ENCODE data around the gene IFNGR1. TPM values are rescaled to one million over a fixed set of nuclear protein-coding genes. Genes with fewer than 3 reads are reported as not detected.

Gene IFNGR1
- total and polyA plus RNA-seq, 4 donors = 60.4 to 136 (median 92.4) TPM

DNA sequence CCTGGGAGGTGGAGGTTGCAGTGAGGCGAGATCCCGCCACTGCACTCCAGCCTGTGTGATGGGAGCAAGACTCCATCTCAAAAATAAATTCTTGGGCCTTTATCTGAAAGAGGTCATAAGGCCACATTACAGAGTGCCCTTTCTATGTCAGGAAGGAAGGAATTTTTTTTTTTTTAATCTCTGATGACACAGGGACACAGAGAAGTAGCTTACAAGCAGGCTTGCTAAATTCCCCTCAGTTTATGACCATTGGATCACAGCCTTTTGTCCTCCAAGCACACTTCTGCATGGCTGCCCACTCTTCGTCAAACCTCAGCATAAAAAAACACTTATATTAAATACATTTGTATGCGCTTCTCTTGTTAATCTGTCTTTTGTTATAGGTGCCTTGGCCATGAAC, 7.5 kb upstream of the IFNGR1 start:
- no peaks in the 10 kb centered on the region for H3K27me3 ChIP-seq (ENCODE audit: control insufficient read depth, insufficient read depth, low read length)
- DNase-seq (ENCODE audit: low read depth in 4 of 6, low spot score in 6 of 6) = no peak
- whole genome bisulfite sequencing (ENCODE audit: insufficient coverage) = 40% methylated on average over 1 of the region's 4 CpGs
- H3K9me3 ChIP-seq (ENCODE audit: control insufficient read depth, insufficient read depth, low read length) = no peaks in the 10 kb centered on the region
- no peaks in the 10 kb centered on the region for H3K36me3 ChIP-seq (ENCODE audit: control insufficient read depth, insufficient read depth, low read length)
- H3K27ac ChIP-seq (ENCODE audit: low read depth, low read length) = no peak overlapping the region
- H3K4me3 ChIP-seq (ENCODE audit: low read depth, low read length) = no peak overlapping the region
- no peaks in the 10 kb centered on the region for H3K4me1 ChIP-seq (ENCODE audit: control insufficient read depth, insufficient read depth, low read length)

DNA sequence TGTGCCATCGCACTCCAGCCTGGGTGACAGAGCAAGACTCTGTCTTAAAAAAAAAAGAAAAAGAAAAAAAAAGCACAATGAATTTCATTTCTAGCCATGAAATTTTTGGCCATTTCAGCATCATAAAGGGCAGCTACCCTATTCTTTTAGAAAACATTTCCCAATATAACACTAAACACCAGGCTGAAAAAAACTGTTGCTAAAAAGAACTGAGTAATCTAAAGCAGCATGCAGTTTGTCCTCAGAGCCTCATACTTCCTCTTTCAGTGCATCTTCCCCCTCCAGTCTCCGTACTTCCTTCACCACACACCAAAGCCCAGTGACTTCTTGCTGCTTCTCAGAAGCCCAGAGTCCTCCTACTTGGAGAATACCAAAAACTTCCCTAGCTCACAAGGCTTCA, 5.6 kb upstream of the IFNGR1 start:
- no peak overlapping the region for H3K27ac ChIP-seq (ENCODE audit: low read depth, low read length)
- H3K36me3 ChIP-seq (ENCODE audit: control insufficient read depth, insufficient read depth, low read length) = no peaks in the 10 kb centered on the region

DNA sequence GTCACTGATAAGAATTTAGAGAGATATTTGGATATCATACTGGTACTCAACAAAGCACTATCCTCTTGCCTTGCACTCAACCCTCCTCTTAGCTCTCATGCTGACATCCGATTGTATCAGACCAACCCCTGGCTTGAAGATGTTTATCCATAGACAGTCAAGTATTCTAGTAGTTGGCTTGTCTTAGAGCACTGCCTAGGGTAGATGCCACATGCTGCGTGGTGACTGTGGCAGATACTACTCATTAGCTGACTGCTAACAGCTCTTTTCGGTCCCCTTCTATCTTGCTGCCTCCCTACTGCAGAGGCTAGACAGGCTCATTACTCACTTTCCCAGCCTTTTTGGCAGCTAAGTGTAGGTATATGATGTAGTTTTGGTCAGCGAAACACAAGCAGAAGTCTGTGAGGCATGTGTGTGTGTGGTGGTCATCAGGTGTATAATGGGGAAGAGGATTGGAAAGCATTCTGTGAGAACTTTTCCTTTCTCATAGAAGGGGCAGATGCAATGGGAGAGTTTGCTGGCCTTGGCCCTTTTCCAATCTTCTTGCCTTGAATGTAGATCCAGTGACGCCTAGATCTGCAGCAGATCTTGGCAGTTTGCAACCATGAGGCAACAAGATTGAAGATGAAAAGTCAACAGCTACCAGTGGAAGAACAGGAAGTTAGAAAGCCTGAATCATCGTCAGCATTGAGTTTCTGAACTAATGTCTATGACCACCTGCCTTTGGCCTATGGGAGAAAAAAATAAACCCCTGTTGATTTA, 4.4 kb upstream of the IFNGR1 start:
- no peaks in the 10 kb centered on the region for H3K36me3 ChIP-seq (ENCODE audit: control insufficient read depth, insufficient read depth, low read length)
- 77% methylated on average over 4 of the region's 6 CpGs for WGBS (ENCODE audit: insufficient coverage)
- no peaks in the 10 kb centered on the region for H3K27me3 ChIP-seq (ENCODE audit: control insufficient read depth, insufficient read depth, low read length)
- H3K9me3 ChIP-seq (ENCODE audit: control insufficient read depth, insufficient read depth, low read length) = no peaks in the 10 kb centered on the region
- no peaks in the 10 kb centered on the region for H3K4me1 ChIP-seq (ENCODE audit: control insufficient read depth, insufficient read depth, low read length)
- H3K4me3 ChIP-seq (ENCODE audit: low read depth, low read length) = no peak overlapping the region
- peak in 1 of 6 donors; percentile 56 for DNase-seq (ENCODE audit: low read depth in 4 of 6, low spot score in 6 of 6)
- H3K27ac ChIP-seq (ENCODE audit: low read depth, low read length) = peak overlapping the region; percentile 43

More for the DNA sequence above, 5.6 kb upstream of the IFNGR1 start:
- Histone ChIP-seq H3K4me1 (ENCODE audit: control insufficient read depth, insufficient read depth, low read length) (no peaks in the 10 kb centered on the region), H3K9me3 (ENCODE audit: control insufficient read depth, insufficient read depth, low read length) (no peaks in the 10 kb centered on the region), H3K27me3 (ENCODE audit: control insufficient read depth, insufficient read depth, low read length) (no peaks in the 10 kb centered on the region), H3K4me3 (ENCODE audit: low read depth, low read length) (no peak overlapping the region)
- WGBS (ENCODE audit: insufficient coverage) = 100% methylated on average over 1 of the region's 2 CpGs
- peak in 1 of 6 donors; percentile 9 for DNase-seq (ENCODE audit: low read depth in 4 of 6, low spot score in 6 of 6)

DNA sequence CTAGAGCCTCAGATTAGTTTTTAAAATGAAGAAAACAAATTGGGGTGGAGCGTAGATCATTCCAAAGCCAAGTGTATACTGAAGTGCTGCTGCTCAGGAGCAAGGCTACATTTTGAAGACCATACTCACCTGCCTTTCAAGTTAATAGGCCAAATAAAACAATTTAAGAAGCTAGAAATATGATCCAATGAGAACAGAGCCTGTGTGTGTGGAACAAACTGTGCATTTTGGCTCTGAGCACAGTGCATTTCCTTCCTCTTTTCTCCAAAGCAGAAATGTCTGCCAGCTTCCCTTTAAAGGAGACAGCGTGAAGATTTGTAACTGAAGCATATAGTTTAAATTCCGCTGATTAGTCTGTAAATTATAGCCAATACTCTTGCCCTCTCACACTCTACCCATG, 3.2 kb upstream of the IFNGR1 start:
- Histone ChIP-seq H3K4me3 (ENCODE audit: low read depth, low read length) (no peak overlapping the region), H3K4me1 (ENCODE audit: control insufficient read depth, insufficient read depth, low read length) (peaks cover 7% of the 10 kb centered on the region), H3K27ac (ENCODE audit: low read depth, low read length) (peak overlapping the region; percentile 25), H3K27me3 (ENCODE audit: control insufficient read depth, insufficient read depth, low read length) (no peaks in the 10 kb centered on the region), H3K9me3 (ENCODE audit: control insufficient read depth, insufficient read depth, low read length) (no peaks in the 10 kb centered on the region), H3K36me3 (ENCODE audit: control insufficient read depth, insufficient read depth, low read length) (no peaks in the 10 kb centered on the region)
- peak in 2 of 6 donors; percentile 3 to 53 for DNase-seq (ENCODE audit: low read depth in 4 of 6, low spot score in 6 of 6)
- WGBS (ENCODE audit: insufficient coverage) = no CpG with 5 or more reads among the region's 3 CpGs

DNA sequence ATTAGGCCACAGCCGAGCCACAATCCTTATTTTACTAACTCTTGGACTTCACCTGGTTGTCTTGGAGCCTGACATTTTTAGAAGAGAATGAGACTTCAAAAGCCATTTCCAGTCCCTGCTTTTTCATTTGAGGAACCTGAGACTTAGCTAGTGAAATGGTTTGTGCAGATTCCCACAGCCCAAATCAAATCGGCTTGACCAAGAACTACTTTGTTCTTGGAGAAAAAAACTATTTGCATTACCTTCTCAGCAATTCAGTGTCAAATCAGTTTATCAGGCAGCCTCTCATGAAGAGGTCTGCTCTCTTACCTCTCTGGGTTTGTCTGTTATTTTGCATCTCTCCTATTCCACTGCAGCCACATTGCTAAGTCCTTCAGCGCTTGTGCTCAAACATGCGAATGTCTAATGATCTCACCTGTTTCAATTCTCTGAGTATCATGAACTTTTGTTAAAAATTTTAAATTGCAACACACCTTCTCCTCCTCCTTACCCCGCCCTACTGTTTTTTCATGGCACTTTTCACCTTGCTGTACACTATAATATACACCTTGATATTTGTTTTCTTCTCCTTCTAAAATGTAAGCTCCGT, 573 bp upstream of the IFNGR1 start:
- Histone ChIP-seq H3K9me3 (ENCODE audit: control insufficient read depth, insufficient read depth, low read length) (no peaks in the 10 kb centered on the region), H3K27ac (ENCODE audit: low read depth, low read length) (peak overlapping the region; percentile 95), H3K4me1 (ENCODE audit: control insufficient read depth, insufficient read depth, low read length) (peaks cover 7% of the 10 kb centered on the region), H3K36me3 (ENCODE audit: control insufficient read depth, insufficient read depth, low read length) (no peaks in the 10 kb centered on the region), H3K27me3 (ENCODE audit: control insufficient read depth, insufficient read depth, low read length) (no peaks in the 10 kb centered on the region), H3K4me3 (ENCODE audit: low read depth, low read length) (peak overlapping the region; percentile 86)
- 90% methylated on average over 2 of the region's 6 CpGs for WGBS (ENCODE audit: insufficient coverage)
- DNase-seq (ENCODE audit: low read depth in 4 of 6, low spot score in 6 of 6) = peak in 1 of 6 donors; percentile 31

DNA sequence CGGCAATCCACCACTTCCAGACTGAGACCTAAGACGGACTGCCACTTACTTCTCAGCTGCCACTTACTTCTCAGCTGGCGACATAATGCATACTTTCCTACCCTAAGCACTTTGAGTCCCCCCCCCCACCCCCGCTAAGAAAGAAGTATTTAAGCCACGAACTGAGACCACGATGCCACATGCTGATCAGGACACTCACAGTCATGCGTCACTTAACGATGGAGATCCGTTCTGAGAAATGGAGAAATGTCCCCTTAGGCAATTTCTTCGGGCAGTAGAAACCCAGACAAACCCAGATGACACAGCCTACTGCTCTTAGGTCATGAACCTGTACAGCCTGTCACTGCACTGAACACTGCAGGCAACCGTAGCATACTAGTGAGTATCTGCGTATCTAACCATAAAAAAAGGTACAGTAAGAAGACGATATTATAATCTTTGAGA, 690 bp downstream of the IFNGR1 start:
- H3K27me3 ChIP-seq (ENCODE audit: control insufficient read depth, insufficient read depth, low read length) = no peaks in the 10 kb centered on the region
- DNase-seq (ENCODE audit: low read depth in 4 of 6, low spot score in 6 of 6) = peak in 3 of 6 donors; percentile 17 to 54 (median 35)
- peak overlapping the region; percentile 95 for H3K27ac ChIP-seq (ENCODE audit: low read depth, low read length)
- no peaks in the 10 kb centered on the region for H3K9me3 ChIP-seq (ENCODE audit: control insufficient read depth, insufficient read depth, low read length)
- H3K4me3 ChIP-seq (ENCODE audit: low read depth, low read length) = peak overlapping the region; percentile 86
- WGBS (ENCODE audit: insufficient coverage) = 2% methylated on average over 5 of the region's 13 CpGs
- H3K36me3 ChIP-seq (ENCODE audit: control insufficient read depth, insufficient read depth, low read length) = no peaks in the 10 kb centered on the region
- H3K4me1 ChIP-seq (ENCODE audit: control insufficient read depth, insufficient read depth, low read length) = peaks cover 7% of the 10 kb centered on the region

DNA sequence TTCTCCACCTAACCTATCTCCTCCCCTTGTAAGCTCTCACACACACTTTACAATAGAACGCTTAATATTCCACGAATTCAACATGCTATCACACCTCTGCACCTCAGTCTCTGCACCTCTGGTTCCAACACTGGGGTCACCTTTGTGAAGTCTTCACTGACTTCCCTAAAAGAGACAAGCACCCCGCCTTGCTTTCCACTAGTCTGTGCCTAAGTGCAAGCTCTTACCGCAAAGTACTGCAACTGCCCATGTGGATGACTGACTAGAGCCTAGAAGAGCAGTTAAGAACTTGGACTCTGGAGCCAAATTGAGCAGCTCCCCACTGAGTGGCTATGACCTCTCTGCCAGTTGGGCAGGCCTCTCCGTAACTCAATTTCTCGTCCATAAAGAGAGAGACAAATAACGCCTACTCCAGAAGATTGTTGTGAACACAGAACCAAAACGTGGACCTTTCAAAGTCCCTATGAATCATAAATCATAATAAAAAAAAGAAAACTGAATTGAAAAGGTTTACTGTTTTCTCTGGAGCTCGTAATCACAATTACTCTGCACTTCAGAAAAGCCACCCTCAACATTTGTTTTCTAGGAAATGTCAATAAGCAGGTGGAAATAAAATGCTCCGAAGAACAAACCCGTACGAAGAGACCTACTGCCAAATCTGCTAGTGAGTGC, 1.2 kb downstream of the IFNGR1 start:
- Histone ChIP-seq H3K27me3 (ENCODE audit: control insufficient read depth, insufficient read depth, low read length) (no peaks in the 10 kb centered on the region), H3K27ac (ENCODE audit: low read depth, low read length) (peak overlapping the region; percentile 95), H3K4me1 (ENCODE audit: control insufficient read depth, insufficient read depth, low read length) (peaks cover 7% of the 10 kb centered on the region), H3K9me3 (ENCODE audit: control insufficient read depth, insufficient read depth, low read length) (no peaks in the 10 kb centered on the region), H3K36me3 (ENCODE audit: control insufficient read depth, insufficient read depth, low read length) (no peaks in the 10 kb centered on the region), H3K4me3 (ENCODE audit: low read depth, low read length) (peak overlapping the region; percentile 86)
- peak in 2 of 6 donors; percentile 4 to 21 for DNase-seq (ENCODE audit: low read depth in 4 of 6, low spot score in 6 of 6)
- WGBS (ENCODE audit: insufficient coverage) = 66% methylated on average over 7 of the region's 12 CpGs

DNA sequence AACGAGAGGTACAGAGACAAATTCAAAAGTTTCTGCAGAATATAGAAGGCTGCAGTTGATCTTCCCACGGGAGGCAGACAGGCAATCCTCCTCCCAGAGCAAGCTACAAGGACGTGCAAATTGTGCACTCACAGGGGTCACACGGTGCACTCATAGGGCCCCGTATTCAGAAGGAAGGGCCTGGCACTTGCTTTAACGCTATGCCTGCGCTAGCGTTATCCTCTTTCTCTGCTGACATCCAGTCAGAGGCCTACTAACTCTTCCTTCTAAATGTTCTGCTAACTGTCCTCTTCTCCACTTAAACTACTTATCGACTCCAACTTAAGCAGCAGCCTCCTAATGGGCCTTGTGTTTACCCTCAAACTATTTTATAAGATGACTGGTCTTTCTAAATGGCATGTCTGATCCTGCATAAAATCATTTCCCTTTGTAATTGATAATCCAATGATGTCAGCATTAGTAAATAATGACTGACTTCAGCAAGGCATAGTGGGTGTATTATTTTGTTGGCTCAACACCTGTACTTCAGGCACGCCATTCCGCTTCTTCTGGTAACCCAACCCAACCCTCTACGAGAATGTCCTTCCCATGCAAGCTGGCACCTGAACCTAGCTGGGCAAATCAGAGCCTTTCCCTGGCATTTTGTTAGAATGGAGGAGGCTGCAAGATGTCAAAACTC, 2.2 kb downstream of the IFNGR1 start:
- no peak overlapping the region for H3K27ac ChIP-seq (ENCODE audit: low read depth, low read length)
- H3K27me3 ChIP-seq (ENCODE audit: control insufficient read depth, insufficient read depth, low read length) = no peaks in the 10 kb centered on the region
- H3K4me1 ChIP-seq (ENCODE audit: control insufficient read depth, insufficient read depth, low read length) = peaks cover 7% of the 10 kb centered on the region
- 64% methylated on average over 8 of the region's 12 CpGs for WGBS (ENCODE audit: insufficient coverage)
- H3K36me3 ChIP-seq (ENCODE audit: control insufficient read depth, insufficient read depth, low read length) = no peaks in the 10 kb centered on the region
- H3K4me3 ChIP-seq (ENCODE audit: low read depth, low read length) = peak overlapping the region; percentile 86
- DNase-seq (ENCODE audit: low read depth in 4 of 6, low spot score in 6 of 6) = peak in 1 of 6 donors; percentile 8
- no peaks in the 10 kb centered on the region for H3K9me3 ChIP-seq (ENCODE audit: control insufficient read depth, insufficient read depth, low read length)

DNA sequence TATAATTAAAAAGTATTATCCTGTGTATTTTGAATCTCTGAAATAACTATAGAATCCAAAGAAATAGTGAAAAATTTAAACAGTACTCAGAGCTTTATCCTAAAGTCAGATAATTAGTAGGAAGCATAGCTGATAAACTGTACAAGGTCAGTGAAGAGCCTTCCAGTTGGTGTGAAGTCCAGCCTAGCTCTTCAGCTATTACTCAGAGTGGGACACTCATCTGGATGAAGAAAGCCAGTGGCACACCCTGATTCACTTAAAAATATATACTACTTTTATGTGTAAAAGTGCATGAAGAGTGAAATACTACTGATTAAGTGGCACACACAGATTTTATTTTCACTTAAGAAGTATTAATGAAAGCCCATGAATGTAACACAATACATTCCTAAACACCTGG, 3.1 kb downstream of the IFNGR1 start:
- DNase-seq (ENCODE audit: low read depth in 4 of 6, low spot score in 6 of 6) = no peak
- Histone ChIP-seq H3K9me3 (ENCODE audit: control insufficient read depth, insufficient read depth, low read length) (no peaks in the 10 kb centered on the region), H3K4me1 (ENCODE audit: control insufficient read depth, insufficient read depth, low read length) (peaks cover 7% of the 10 kb centered on the region), H3K27ac (ENCODE audit: low read depth, low read length) (no peak overlapping the region), H3K36me3 (ENCODE audit: control insufficient read depth, insufficient read depth, low read length) (no peaks in the 10 kb centered on the region), H3K27me3 (ENCODE audit: control insufficient read depth, insufficient read depth, low read length) (no peaks in the 10 kb centered on the region), H3K4me3 (ENCODE audit: low read depth, low read length) (no peak overlapping the region)
